Measurements from ENCODE around the gene IKZF3.
"Not testable (repeated sequence)": the region's sequence is repeated elsewhere in the genome, so short reads cannot be mapped to it uniquely, and the experiment has no call there.

Gene IKZF3

DNA sequence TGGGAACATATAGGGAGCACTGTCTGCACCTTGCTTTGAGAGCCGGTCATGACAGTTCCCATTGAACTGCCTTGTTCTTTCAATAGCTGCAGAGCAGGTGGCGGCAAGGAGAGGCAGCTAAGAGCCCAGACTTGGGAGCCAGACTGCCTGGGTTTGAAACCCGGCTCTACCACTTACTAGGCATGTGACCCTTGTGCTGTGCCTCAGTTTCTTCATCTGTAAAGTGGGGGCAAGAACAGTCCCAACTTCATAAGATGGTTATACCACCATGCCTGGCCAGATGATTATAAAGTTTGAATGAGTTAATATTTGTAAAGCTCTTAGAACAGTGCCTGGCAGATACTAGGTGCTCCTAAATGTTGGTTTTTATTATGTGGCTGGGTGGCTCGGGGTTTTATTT lies 149.9 kb downstream of the IKZF3 start:
- H3K4me3 ChIP-seq (ENCODE audit: low read length) = no peak overlapping the region
- TF ChIP-seq, protein P1, sequence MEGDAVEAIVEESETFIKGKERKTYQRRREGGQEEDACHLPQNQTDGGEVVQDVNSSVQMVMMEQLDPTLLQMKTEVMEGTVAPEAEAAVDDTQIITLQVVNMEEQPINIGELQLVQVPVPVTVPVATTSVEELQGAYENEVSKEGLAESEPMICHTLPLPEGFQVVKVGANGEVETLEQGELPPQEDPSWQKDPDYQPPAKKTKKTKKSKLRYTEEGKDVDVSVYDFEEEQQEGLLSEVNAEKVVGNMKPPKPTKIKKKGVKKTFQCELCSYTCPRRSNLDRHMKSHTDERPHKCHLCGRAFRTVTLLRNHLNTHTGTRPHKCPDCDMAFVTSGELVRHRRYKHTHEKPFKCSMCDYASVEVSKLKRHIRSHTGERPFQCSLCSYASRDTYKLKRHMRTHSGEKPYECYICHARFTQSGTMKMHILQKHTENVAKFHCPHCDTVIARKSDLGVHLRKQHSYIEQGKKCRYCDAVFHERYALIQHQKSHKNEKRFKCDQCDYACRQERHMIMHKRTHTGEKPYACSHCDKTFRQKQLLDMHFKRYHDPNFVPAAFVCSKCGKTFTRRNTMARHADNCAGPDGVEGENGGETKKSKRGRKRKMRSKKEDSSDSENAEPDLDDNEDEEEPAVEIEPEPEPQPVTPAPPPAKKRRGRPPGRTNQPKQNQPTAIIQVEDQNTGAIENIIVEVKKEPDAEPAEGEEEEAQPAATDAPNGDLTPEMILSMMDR (conservative IDR thresholded peaks at IDR 0.05; ENCODE audit: low read depth, low read length) = no peak
- DNase-seq (ENCODE audit: low read depth) = no peak

DNA sequence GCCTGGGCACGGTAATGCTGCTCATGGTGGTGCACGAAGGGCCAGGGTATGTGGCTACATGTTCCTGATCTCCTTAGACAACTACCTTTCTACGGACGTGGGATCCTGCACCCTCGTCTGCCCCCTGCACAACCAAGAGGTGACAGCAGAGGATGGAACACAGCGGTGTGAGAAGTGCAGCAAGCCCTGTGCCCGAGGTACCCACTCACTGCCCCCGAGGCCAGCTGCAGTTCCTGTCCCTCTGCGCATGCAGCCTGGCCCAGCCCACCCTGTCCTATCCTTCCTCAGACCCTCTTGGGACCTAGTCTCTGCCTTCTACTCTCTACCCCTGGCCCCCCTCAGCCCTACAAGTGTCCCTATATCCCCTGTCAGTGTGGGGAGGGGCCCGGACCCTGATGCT lies 152.3 kb downstream of the IKZF3 start:
- no peak for DNase-seq (ENCODE audit: low read depth)
- TF ChIP-seq, protein P1 (conservative IDR thresholded peaks at IDR 0.05; ENCODE audit: low read depth, low read length) = no peak
- H3K4me3 ChIP-seq (ENCODE audit: low read length) = no peak overlapping the region

DNA sequence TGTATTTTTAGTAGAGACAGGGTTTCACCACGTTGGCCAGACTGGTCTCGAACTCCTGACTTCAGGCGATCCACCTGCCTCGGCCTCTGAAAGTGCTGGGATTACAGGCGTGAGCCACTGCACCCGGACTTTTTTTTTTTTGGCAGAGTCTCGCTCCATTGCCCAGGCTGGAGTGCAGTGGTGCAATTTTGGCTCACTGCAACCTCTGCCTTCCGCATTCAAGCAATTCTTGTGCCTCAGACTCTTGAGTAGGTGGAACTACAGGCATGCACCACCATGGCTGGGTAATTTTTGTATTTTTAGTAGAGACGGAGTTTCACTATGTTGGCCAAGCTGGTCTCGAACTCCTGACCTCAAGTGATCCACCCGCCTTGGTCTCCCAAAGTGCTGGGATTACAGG lies 153.0 kb downstream of the IKZF3 start:
- not testable (repeated sequence) for DNase-seq (ENCODE audit: low read depth)

DNA sequence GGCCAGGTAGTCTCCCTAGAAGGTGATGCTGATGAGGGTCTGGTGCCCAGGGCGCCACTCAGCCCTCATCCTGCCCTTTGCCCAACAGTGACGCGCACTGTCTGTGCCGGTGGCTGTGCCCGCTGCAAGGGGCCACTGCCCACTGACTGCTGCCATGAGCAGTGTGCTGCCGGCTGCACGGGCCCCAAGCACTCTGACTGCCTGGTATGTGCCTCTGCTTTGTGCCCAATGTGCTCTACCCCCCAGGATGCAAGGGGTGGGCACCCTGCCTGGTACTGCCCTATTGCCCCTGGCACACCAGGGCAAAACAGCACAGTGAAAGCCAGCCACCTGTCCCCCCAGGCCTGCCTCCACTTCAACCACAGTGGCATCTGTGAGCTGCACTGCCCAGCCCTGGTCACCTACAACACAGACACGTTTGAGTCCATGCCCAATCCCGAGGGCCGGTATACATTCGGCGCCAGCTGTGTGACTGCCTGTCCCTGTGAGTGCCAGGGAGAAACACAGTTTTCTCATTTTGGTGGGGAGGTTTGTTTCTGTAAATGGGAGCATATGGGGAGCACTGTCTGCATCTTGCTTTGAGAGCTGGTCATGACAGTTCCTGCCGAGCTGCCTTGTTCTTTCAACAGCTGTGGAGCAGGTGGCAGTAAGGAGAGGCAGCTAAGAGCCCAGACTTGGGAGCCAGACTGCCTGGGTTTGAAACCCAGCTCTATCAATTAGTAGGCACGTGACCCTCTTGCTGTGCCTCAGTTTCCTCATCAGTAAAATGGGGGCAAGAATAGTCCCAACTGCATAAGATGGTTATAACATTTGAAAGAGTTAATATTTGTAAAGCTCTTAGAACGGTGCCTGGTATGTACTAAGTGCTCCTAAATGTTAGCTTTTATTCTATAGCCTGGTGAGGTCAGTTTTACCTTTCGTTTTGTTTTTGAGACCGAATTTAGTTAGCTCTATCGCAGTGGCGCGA lies 153.8 kb downstream of the IKZF3 start:
- TF ChIP-seq, protein P1 (conservative IDR thresholded peaks at IDR 0.05; ENCODE audit: low read depth, low read length) = no peak
- no peak overlapping the region for H3K4me3 ChIP-seq (ENCODE audit: low read length)
- no peak for DNase-seq (ENCODE audit: low read depth)

More for the DNA sequence above, 153.0 kb downstream of the IKZF3 start:
- H3K4me3 ChIP-seq (ENCODE audit: low read length) = not testable (repeated sequence)

DNA sequence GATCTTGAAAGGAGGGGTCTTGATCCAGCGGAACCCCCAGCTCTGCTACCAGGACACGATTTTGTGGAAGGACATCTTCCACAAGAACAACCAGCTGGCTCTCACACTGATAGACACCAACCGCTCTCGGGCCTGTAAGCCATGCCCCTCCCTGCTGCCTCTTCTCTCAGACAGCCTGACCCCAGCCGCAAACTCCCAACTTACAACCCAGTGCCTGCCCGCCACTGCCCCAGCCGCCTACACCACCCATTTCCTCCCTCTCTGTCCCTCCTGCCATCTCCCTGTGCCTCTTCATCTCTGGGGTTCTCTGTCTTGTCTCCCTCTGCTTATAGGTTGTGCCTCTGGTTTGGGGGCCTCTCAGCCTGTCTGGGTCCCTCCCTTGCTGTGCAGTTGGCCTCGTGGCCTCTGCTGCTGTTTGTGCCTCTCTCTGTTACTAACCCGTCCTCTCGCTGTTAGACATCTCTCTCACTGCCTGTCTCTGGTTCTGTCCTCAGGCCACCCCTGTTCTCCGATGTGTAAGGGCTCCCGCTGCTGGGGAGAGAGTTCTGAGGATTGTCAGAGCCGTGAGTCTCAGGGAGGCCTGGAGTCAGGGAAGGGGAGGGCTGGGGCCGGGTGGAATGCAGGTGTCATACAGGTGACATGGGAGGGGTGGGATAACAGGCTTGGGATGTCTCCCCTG lies 154.7 kb downstream of the IKZF3 start:
- TF ChIP-seq, protein P1 (conservative IDR thresholded peaks at IDR 0.05; ENCODE audit: low read depth, low read length) = no peak
- no peak for DNase-seq (ENCODE audit: low read depth)
- no peak overlapping the region for H3K4me3 ChIP-seq (ENCODE audit: low read length)

Data from retinal pigment epithelial cell (primary cell).